HG03095 (cell line): ENCODE data around the gene TUBG1.

Experiments used
- ATAC-seq: cut with Tn5 transposase; IDR thresholded peaks from one replicate; pipeline ENCODE4 v1.9.1; 2021; ENCODE audit warnings: moderate library complexity; ENCODE audit not compliant: unreplicated experiment

TUBG1 gene

GRCh38 chr17:42609182-42609813, at the start of gene TUBG1, which contains the start of gene RETREG3:
TSS of gene TUBG1 (plus strand) at chr17:42609683. CDS start at chr17:42609738, 55 bp downstream.
TSS of gene RETREG3 (minus strand) at chr17:42609374. CDS start at chr17:42609324, 50 bp downstream.
- peak; percentile 66 for ATAC-seq

- ATAC-seq = no peak
These were observed 49.2 kb upstream of the TUBG1 start for GRCh38 chr17:42560246-42560645.

DNA sequence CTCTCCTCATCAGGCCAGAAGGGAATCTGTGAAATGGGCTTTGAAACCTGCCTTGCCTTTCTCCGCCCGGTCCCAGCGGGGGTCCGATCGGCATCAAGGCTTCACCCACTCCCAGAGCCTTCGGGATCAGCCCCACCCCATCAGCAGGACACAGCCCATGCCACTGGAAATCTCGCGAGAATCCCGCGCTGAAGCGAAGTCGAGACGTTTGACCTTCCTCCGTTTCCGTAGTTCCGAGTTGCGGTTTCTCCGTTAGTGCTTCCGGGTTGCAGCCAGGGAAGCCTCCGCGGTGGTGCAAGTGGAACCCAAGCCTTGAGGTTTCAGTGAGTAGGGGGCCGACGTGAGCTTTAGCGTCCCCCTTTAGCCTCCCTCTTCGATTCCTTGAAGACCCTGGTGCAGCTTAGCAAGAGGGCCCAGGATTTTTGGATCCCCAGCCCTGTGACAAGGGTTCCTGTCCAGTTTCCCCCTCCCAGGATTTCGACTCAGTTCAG, 47.5 kb upstream of the TUBG1 start, which contains the start of gene COASY:
Gene COASY (plus strand): TSS at position 252 of the 491 bp plus-strand sequence. CDS start 475 bp downstream, outside the sequence.
- ATAC-seq = peak; percentile 36

- ATAC-seq = no peak
These were observed 46.9 kb upstream of the TUBG1 start for GRCh38 chr17:42562388-42563142.

- no peak for ATAC-seq
These were observed 46.4 kb upstream of the TUBG1 start for GRCh38 chr17:42563143-42563509.

DNA sequence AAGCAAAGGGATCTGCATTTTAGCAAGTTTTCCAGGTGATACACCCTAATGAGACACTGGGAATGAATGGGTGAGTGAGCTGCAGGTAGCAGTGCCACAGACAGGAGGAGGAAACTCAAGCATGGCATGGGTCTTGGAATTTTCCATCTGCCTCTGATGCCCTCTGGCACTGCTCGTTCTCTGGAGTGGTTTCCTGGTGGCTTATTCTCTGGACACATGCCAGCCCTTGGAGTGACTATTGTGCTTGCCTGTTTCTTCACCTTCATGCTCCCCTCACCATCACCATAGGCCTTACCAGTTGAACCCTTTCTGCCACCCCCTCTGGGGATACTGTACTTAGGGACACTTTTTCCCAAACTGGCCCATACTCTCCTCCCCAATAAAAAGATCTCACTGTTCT, 45.9 kb upstream of the TUBG1 start:
- no peak for ATAC-seq

GRCh38 chr17:42563950-42564349, 45.5 kb upstream of the TUBG1 start:
- no peak for ATAC-seq

DNA sequence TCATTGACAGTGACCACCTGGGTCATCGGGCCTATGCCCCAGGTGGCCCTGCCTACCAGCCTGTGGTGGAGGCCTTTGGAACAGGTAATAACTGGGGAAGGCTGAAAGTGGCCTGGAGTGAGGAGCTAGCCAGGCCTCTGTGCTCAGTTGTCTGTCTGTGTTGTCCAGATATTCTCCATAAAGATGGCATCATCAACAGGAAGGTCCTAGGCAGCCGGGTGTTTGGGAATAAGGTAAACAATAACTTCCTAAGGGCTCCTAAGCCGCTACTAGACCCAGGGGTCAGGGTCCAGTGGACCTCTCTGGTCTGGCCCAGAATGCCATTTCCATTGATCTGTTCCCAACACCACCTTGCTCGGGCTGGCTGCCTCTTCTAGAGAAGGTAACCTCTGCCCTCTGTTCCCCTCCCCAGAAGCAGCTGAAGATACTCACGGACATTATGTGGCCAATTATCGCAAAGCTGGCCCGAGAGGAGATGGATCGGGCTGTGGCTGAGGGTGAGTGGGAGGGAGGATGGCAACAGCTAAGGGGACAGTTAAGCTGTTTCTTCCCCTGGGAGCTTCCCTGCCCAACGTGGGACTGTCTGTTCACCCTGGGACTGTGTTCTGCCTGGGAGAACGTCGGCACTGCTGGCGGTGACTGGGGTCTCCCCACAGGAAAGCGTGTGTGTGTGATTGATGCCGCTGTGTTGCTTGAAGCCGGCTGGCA, 44.5 kb upstream of the TUBG1 start:
- ATAC-seq = no peak

GRCh38 chr17:42565523-42566214, 43.8 kb upstream of the TUBG1 start:
- no peak for ATAC-seq

DNA sequence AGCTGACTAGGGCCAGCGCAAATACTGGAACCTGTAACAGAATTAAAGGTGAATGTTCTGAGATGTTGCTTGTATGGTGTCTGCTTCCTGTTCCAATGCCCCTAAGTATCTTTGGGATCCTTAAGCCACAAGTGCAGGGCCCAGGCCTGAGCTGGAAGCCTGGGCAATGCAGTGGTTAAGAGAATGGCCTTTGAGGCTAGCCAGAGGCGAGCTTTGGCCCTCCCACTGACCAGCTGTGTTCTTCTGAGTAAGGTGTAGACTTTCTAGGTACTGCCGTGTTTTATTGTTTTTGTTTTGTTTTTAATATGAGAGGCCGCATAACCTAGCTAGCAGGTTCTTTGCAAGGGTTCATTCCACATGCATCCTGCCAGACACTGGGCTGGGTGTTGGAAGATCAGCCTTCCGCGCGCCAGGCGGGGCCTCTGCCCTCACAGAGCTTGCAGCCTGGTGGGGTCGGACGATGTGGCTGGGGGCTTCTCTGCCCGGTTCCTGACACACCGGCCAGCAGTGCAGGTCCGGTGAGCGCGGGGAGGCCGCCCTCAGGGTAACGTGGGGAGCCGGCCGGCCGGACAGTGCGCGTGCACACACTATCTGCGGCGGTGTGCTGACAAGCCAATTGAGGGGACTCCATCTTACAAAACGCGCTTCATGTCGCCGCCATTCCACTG, 43.1 kb upstream of the TUBG1 start:
- no peak for ATAC-seq

DNA sequence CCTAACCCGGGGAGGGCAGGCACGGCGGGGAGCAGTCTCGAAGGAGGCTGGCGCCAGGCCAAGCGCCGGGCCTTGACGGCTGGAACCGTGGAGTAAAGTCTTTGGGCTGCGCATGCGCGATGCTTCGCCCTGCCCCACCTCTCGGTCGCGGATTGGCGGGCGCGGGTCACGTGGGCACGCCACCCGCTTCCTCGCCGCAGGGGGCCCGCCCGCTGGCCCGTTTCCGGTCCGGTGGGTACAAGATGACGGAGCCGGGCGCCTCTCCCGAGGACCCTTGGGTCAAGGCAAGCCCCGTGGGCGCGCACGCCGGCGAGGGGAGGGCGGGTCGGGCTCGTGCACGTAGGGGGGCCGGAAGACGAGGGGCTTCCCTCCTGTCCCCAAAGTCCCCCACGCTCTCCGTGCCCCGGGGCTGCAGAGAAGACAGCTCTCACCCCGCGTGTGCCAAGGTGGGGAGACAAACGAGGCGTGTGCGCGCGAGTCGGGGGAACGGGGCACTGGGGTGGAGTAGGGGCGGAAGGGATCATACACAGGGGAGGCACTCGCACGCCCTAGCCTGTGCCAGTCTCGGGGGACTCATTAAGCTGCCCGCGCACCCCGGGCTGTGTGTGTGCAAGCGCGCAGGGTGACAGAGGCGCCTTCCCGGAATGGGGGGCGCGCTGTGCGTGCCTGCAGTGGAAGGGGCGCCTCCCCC, 42.5 kb upstream of the TUBG1 start, which contains the start of gene MLX:
Gene MLX (plus strand): TSS at position 218 of the 691 bp plus-strand sequence. CDS start 25 bp downstream, at position 243.
- ATAC-seq = peak; percentile 44

GRCh38 chr17:42568341-42569111, 41.0 kb upstream of the TUBG1 start:
- no peak for ATAC-seq

GRCh38 chr17:42571435-42572225, 37.9 kb upstream of the TUBG1 start:
- no peak for ATAC-seq

GRCh38 chr17:42573095-42573494, 36.4 kb upstream of the TUBG1 start:
- ATAC-seq = no peak

DNA sequence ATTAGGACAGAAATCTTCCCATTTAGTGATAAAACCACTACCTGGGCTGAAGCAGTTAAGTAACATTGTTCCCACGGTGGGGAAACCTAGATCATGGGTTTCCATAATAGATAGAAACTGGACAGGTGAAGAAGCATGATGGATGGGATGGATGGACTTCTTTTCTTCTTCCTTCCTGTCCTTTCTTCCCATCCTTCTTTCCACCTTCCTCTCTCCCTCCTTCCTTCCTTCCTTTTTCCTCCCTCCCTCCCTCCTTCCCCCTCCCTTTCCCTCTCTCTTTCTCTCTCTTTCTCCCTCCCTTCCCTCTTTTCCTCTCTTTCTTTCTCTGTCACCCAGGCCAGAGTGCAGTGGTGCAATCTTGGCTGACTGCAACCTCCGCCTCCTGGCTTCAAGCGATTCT, 35.0 kb upstream of the TUBG1 start:
- no peak for ATAC-seq

- no peak for ATAC-seq
These were observed 32.3 kb upstream of the TUBG1 start for GRCh38 chr17:42577140-42577531.

DNA sequence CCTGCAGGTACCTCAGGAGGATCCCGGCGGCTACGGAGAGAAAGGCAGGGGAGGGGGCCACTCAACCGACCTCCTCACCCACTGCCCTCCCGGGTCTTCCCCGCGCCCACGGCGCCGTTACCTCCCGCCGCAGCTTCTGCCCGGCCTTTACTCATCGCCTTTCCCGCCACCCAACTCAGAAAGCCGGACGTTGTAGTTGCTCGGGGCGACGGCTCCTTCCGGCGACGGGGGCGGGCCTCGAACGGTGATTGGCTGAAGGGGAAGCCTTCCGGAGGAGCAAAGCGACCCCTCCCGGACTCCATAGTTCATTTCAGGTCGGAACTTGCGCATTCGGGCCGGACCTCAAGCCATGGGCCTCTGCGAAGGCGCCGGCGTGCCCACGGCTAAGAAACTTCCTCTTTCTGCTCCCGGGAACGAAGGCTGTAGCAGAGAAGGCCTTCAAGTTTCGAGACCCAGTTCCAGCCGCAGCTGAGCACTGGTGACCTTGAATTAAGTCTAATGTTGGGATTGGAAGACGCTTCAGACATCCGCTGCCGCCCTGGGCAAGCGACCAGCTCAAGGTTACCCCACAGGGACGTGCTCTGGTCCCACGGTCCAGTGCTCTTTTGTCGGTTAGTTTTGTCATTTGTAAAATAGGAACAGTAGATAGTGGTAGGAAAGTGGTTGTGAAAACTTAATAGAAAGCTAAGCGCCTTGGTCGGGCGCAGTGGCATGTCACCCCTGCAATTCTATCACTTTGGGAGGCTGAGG, 31.8 kb upstream of the TUBG1 start, which contains the start of gene PSMC3IP:
Gene PSMC3IP (minus strand): TSS at position 198 of the 750 bp plus-strand sequence. CDS start 43 bp downstream, at position 155.
- ATAC-seq = peak; percentile 56
